HepG2 (cell line): ENCODE results near the gene CUL7. TPM values are rescaled to one million over a fixed set of nuclear protein-coding genes. Genes with fewer than 3 reads are reported as not detected.

Experiments used
- GPN1 ChIP-seq: sonication (generic); formaldehyde crosslinking; IDR thresholded peaks from 2 replicates; pipeline ENCODE4 v1.5.1; 2020; ENCODE audit warnings: missing genetic modification reagents, borderline replicate concordance
- HHEX ChIP-seq: IDR thresholded peaks from 2 replicates; pipeline ENCODE4 v1.6.1; 2016; ENCODE audit warnings: control low read depth
- KLF13 ChIP-seq: sonication (generic); formaldehyde crosslinking; IDR thresholded peaks from 2 replicates; pipeline ENCODE4 v1.4.0; 2020; ENCODE audit warnings: mild to moderate bottlenecking, missing genetic modification reagents
- MBNL3 ChIP-seq: fragments of 250-450 bp; sonication (Bioruptor Pico); conservative IDR thresholded peaks from 2 replicates; pipeline ENCODE4 v1.8.0; 2022; ENCODE audit warnings: mild to moderate bottlenecking, inconsistent platforms
- MTF2 ChIP-seq: sonication (generic); formaldehyde crosslinking; IDR thresholded peaks from 2 replicates; pipeline ENCODE4 v1.5.0; 2020; ENCODE audit warnings: missing genetic modification reagents, borderline replicate concordance
- SRY ChIP-seq: sonication (generic); formaldehyde crosslinking; IDR thresholded peaks from 2 replicates; pipeline ENCODE4 v1.8.0; 2022; ENCODE audit warnings: mild to moderate bottlenecking, missing genetic modification reagents
- ZNF510 ChIP-seq: sonication (generic); formaldehyde crosslinking; IDR thresholded peaks from 2 replicates; pipeline ENCODE4 v1.4.0; 2020; ENCODE audit warnings: low read depth, mild to moderate bottlenecking, missing genetic modification reagents
- ZNF530 ChIP-seq: sonication (generic); formaldehyde crosslinking; IDR thresholded peaks from 2 replicates; pipeline ENCODE4 v1.5.0; 2020; ENCODE audit warnings: low read depth, mild to moderate bottlenecking, missing genetic modification reagents
- ZNF724P ChIP-seq: sonication (generic); formaldehyde crosslinking; IDR thresholded peaks from 2 replicates; pipeline ENCODE4 v1.8.0; 2022; ENCODE audit warnings: missing genetic modification reagents, borderline replicate concordance
- polyA plus RNA-seq, 8 experiments: library from polyadenylated mRNA; depleted of rRNA in 3 of 8; stranded (reverse) in 7 of 8; unstranded in 1 of 8; fragments of >200 nt; fragmentation: Illumina TruSeq in 4 of 8; extraction: Trizol in 4 of 8; gene quantifications; 2 replicates each; pipeline versions ENCODE4 v1.2.1 to v1.2.3, GENCODE V29; 2011 to 2016; ENCODE audit warnings: low read depth in 4 of 8, missing spikeins in 1 of 8, mixed read lengths in 1 of 8; ENCODE audit not compliant: insufficient read depth in 1 of 8
- total RNA-seq, 5 experiments: library from RNA; depleted of rRNA; stranded (reverse); fragments of >200 nt; fragmentation: Illumina TruSeq; extraction: Trizol; gene quantifications; 2 replicates each; pipeline ENCODE4 v1.2.3, GENCODE V29; 2016; ENCODE audit warnings: low read depth in 1 of 5
- TF ChIP-seq, protein P1 (sequence below): sonication (generic); formaldehyde crosslinking; IDR thresholded peaks from 2 replicates; pipeline ENCODE4 v1.4.0; 2020; ENCODE audit warnings: low read depth, missing genetic modification reagents
- TF ChIP-seq, protein P2 (sequence below): IDR thresholded peaks from 2 replicates; pipeline ENCODE4 v1.6.1; 2012; ENCODE audit warnings: low read length, improper control_type of control experiment
- TF ChIP-seq, protein P3 (sequence below): sonication (generic); formaldehyde crosslinking; conservative IDR thresholded peaks from 2 replicates; pipeline ENCODE4 v1.4.0; 2020; ENCODE audit warnings: missing genetic modification reagents
- TF ChIP-seq, protein P4 (sequence below): sonication (generic); formaldehyde crosslinking; IDR thresholded peaks from 2 replicates; pipeline ENCODE4 v1.5.1; 2020; ENCODE audit warnings: mild to moderate bottlenecking, missing genetic modification reagents, borderline replicate concordance
- TF ChIP-seq, protein P5 (sequence below): sonication (generic); formaldehyde crosslinking; IDR thresholded peaks from 2 replicates; pipeline ENCODE4 v1.4.0; 2020; ENCODE audit warnings: missing genetic modification reagents

The CUL7 gene
- total and polyA plus RNA-seq, 2 of the 13 experiments (the other 11 are each of a cell fraction or from before 2014, with no cell fraction given): 32.0 to 60.7 TPM

DNA sequence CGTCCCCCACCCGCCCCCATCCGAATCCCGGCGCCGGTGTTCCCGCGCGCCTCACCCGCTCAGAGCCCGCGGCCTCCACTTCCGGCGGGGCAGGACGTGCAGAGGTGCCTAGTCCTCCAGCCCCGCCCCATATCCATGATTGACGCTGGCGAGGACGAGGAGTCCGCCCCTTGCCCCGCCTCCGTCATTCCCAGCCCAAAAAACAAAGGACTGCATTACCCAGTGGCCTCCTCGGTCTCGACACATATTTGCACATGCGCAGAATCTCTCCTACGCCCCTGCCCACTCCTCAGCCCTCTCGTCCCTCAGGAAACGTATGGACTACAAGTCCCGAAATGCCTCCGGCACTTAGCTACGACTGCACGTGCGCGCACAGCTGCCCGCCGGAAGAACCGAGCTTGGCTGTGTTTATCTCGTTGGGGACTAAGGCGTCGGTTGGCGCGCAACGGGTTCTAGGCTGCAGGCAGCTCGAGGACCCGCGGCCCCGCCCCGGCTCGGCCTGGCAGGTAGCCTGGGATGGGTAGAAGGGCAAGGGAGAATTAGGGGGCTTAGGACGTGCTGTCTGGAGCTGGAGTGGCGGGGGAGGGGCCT is 39.7 kb downstream of the CUL7 start, which contains the start of the genes KLHDC3 and MEA1 (continued):
- TF ChIP-seq, protein P1, sequence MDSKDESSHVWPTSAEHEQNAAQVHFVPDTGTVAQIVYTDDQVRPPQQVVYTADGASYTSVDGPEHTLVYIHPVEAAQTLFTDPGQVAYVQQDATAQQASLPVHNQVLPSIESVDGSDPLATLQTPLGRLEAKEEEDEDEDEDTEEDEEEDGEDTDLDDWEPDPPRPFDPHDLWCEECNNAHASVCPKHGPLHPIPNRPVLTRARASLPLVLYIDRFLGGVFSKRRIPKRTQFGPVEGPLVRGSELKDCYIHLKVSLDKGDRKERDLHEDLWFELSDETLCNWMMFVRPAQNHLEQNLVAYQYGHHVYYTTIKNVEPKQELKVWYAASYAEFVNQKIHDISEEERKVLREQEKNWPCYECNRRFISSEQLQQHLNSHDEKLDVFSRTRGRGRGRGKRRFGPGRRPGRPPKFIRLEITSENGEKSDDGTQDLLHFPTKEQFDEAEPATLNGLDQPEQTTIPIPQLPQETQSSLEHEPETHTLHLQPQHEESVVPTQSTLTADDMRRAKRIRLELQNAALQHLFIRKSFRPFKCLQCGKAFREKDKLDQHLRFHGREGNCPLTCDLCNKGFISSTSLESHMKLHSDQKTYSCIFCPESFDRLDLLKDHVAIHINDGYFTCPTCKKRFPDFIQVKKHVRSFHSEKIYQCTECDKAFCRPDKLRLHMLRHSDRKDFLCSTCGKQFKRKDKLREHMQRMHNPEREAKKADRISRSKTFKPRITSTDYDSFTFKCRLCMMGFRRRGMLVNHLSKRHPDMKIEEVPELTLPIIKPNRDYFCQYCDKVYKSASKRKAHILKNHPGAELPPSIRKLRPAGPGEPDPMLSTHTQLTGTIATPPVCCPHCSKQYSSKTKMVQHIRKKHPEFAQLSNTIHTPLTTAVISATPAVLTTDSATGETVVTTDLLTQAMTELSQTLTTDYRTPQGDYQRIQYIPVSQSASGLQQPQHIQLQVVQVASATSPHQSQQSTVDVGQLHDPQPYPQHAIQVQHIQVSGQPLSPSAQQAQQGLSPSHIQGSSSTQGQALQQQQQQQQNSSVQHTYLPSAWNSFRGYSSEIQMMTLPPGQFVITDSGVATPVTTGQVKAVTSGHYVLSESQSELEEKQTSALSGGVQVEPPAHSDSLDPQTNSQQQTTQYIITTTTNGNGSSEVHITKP (CRISPR knock-in tag): peak; percentile 70; the same call in 1 of the 2 replicates
- no peak for TF ChIP-seq MBNL3 (CRISPR knock-in tag)
- no peak for TF ChIP-seq ZNF530
- TF ChIP-seq, protein P2, sequence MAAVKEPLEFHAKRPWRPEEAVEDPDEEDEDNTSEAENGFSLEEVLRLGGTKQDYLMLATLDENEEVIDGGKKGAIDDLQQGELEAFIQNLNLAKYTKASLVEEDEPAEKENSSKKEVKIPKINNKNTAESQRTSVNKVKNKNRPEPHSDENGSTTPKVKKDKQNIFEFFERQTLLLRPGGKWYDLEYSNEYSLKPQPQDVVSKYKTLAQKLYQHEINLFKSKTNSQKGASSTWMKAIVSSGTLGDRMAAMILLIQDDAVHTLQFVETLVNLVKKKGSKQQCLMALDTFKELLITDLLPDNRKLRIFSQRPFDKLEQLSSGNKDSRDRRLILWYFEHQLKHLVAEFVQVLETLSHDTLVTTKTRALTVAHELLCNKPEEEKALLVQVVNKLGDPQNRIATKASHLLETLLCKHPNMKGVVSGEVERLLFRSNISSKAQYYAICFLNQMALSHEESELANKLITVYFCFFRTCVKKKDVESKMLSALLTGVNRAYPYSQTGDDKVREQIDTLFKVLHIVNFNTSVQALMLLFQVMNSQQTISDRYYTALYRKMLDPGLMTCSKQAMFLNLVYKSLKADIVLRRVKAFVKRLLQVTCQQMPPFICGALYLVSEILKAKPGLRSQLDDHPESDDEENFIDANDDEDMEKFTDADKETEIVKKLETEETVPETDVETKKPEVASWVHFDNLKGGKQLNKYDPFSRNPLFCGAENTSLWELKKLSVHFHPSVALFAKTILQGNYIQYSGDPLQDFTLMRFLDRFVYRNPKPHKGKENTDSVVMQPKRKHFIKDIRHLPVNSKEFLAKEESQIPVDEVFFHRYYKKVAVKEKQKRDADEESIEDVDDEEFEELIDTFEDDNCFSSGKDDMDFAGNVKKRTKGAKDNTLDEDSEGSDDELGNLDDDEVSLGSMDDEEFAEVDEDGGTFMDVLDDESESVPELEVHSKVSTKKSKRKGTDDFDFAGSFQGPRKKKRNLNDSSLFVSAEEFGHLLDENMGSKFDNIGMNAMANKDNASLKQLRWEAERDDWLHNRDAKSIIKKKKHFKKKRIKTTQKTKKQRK: no peak
- TF ChIP-seq SRY (CRISPR knock-in tag): no peak; the same call in 1 of the 2 replicates
- TF ChIP-seq, protein P3, sequence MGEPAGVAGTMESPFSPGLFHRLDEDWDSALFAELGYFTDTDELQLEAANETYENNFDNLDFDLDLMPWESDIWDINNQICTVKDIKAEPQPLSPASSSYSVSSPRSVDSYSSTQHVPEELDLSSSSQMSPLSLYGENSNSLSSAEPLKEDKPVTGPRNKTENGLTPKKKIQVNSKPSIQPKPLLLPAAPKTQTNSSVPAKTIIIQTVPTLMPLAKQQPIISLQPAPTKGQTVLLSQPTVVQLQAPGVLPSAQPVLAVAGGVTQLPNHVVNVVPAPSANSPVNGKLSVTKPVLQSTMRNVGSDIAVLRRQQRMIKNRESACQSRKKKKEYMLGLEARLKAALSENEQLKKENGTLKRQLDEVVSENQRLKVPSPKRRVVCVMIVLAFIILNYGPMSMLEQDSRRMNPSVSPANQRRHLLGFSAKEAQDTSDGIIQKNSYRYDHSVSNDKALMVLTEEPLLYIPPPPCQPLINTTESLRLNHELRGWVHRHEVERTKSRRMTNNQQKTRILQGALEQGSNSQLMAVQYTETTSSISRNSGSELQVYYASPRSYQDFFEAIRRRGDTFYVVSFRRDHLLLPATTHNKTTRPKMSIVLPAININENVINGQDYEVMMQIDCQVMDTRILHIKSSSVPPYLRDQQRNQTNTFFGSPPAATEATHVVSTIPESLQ (CRISPR knock-in tag): 0 out of 2 replicates have a peak, but pooled peaks have one; percentile 45
- no peak for TF ChIP-seq GPN1
- TF ChIP-seq, protein P4, sequence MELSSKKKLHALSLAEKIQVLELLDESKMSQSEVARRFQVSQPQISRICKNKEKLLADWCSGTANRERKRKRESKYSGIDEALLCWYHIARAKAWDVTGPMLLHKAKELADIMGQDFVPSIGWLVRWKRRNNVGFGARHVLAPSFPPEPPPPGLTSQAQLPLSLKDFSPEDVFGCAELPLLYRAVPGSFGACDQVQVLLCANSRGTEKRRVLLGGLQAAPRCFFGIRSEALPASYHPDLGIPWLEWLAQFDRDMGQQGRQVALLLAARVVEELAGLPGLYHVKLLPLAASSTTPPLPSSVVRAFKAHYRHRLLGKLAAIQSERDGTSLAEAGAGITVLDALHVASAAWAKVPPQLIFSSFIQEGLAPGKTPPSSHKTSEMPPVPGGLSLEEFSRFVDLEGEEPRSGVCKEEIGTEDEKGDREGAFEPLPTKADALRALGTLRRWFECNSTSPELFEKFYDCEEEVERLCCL (CRISPR knock-in tag): no peak
- peak; percentile 52; the same call in 1 of the 2 replicates for TF ChIP-seq ZNF724P
- no peak for TF ChIP-seq KLF13 (CRISPR knock-in tag)
- TF ChIP-seq, protein P5, sequence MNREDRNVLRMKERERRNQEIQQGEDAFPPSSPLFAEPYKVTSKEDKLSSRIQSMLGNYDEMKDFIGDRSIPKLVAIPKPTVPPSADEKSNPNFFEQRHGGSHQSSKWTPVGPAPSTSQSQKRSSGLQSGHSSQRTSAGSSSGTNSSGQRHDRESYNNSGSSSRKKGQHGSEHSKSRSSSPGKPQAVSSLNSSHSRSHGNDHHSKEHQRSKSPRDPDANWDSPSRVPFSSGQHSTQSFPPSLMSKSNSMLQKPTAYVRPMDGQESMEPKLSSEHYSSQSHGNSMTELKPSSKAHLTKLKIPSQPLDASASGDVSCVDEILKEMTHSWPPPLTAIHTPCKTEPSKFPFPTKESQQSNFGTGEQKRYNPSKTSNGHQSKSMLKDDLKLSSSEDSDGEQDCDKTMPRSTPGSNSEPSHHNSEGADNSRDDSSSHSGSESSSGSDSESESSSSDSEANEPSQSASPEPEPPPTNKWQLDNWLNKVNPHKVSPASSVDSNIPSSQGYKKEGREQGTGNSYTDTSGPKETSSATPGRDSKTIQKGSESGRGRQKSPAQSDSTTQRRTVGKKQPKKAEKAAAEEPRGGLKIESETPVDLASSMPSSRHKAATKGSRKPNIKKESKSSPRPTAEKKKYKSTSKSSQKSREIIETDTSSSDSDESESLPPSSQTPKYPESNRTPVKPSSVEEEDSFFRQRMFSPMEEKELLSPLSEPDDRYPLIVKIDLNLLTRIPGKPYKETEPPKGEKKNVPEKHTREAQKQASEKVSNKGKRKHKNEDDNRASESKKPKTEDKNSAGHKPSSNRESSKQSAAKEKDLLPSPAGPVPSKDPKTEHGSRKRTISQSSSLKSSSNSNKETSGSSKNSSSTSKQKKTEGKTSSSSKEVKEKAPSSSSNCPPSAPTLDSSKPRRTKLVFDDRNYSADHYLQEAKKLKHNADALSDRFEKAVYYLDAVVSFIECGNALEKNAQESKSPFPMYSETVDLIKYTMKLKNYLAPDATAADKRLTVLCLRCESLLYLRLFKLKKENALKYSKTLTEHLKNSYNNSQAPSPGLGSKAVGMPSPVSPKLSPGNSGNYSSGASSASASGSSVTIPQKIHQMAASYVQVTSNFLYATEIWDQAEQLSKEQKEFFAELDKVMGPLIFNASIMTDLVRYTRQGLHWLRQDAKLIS (CRISPR knock-in tag): no peak
- peak; percentile 40; the same call in 1 of the 2 replicates for TF ChIP-seq HHEX (CRISPR knock-in tag)
- no peak for TF ChIP-seq MTF2 (CRISPR knock-in tag)
- no peak; the same call in 1 of the 2 replicates for TF ChIP-seq ZNF510
